GM23338 (cell line): Measurements from ENCODE around the gene PCSK1N.

ENCODE experiments used
- CREB1 ChIP-seq: fragments of 250-450 bp; sonication (Bioruptor Pico); IDR thresholded peaks from 2 replicates; pipeline ENCODE4 v1.5.0; 2020; ENCODE audit warnings: low read depth, mild to moderate bottlenecking, moderate library complexity
- CTCF ChIP-seq, 2 experiments: fragments of 200-600 bp in 1 of 2; sonication (generic) in 1 of 2; conservative IDR thresholded peaks; 2 replicates each; pipeline versions ENCODE4 v1.5.1 to v1.6.1; 2016 to 2017; ENCODE audit warnings: antibody characterized with exemption in 2 of 2, low read depth in 2 of 2, mild to moderate bottlenecking in 2 of 2, moderate library complexity in 1 of 2
- ETS1 ChIP-seq: IDR thresholded peaks from 2 replicates; pipeline ENCODE4 v1.6.1; 2016; ENCODE audit warnings: antibody characterized with exemption
- EZH2 ChIP-seq: fragments of 200-600 bp; sonication (generic); IDR thresholded peaks from one replicate; pipeline ENCODE4 v1.8.0; 2017; ENCODE audit warnings: antibody characterized with exemption, mild to moderate bottlenecking, low read depth; ENCODE audit not compliant: unreplicated experiment
- EZH2phosphoT487 ChIP-seq: fragments of 200-600 bp; sonication (generic); IDR thresholded peaks from one replicate; pipeline ENCODE4 v1.8.1; 2018; ENCODE audit warnings: antibody characterized with exemption; ENCODE audit not compliant: unreplicated experiment
- JUNB ChIP-seq: IDR thresholded peaks from one replicate; pipeline ENCODE4 v1.6.1; 2016; ENCODE audit warnings: antibody characterized with exemption; ENCODE audit not compliant: unreplicated experiment
- NANOG ChIP-seq: IDR thresholded peaks from 2 replicates; pipeline ENCODE4 v1.6.1; 2016; ENCODE audit warnings: antibody characterized with exemption, borderline replicate concordance
- POLR2AphosphoS5 ChIP-seq: IDR thresholded peaks from 2 replicates; pipeline ENCODE4 v1.6.1; 2016; ENCODE audit warnings: antibody characterized with exemption, low read depth
- REST ChIP-seq: IDR thresholded peaks from one replicate; pipeline ENCODE4 v1.6.1; 2018; ENCODE audit warnings: antibody characterized with exemption; ENCODE audit not compliant: unreplicated experiment
- STAT1 ChIP-seq: IDR thresholded peaks from one replicate; pipeline ENCODE4 v1.6.1; 2016; ENCODE audit warnings: antibody characterized with exemption; ENCODE audit not compliant: unreplicated experiment
- ZNF331 ChIP-seq: fragments of 250-450 bp; sonication (Bioruptor Pico); IDR thresholded peaks from 2 replicates; pipeline ENCODE4 v1.5.0; 2020; ENCODE audit warnings: low read depth, mild to moderate bottlenecking, moderate library complexity

- TF ChIP-seq REST (no peak), CTCF (conservative IDR thresholded peaks at IDR 0.05; ENCODE audit: low read depth in 2 of 2) (peak; percentile 22 to 46; a peak in 3 of 4 replicates), ZNF331 (CRISPR knock-in tag) (no peak), EZH2 (no peak), POLR2AphosphoS5 (no peak), ETS1 (no peak), EZH2phosphoT487 (no peak), CREB1 (CRISPR knock-in tag) (no peak), JUNB (no peak), NANOG (no peak), STAT1 (no peak)
Measured at GRCh38 chrX:48826135-48826875, 9.1 kb downstream of the PCSK1N start, which contains the start of gene ERAS.
